Endothelial cell (in vitro differentiated cells): ENCODE measurements around the gene TMEM248. TPM values are rescaled to one million over a fixed set of nuclear protein-coding genes. Genes with fewer than 3 reads are reported as not detected.

Experiments
- DNase-seq: peaks from one replicate; pipeline ENCODE4 v3.0.0; 2021; ENCODE audit warnings: low spot score
- H3K27ac Mint-ChIP-seq: one replicate; pipeline ENCODE4 v1.8.0; 2021; ENCODE audit warnings: mixed read lengths, inconsistent platforms; ENCODE audit not compliant: unreplicated experiment
- H3K27me3 Mint-ChIP-seq: one replicate; pipeline ENCODE4 v1.8.0; 2021; ENCODE audit warnings: mild to moderate bottlenecking, moderate library complexity, mixed read lengths, inconsistent platforms; ENCODE audit not compliant: unreplicated experiment
- H3K36me3 Mint-ChIP-seq: one replicate; pipeline ENCODE4 v1.8.0; 2021; ENCODE audit warnings: mild to moderate bottlenecking, low read depth, mixed read lengths, inconsistent platforms; ENCODE audit not compliant: unreplicated experiment
- H3K4me1 Mint-ChIP-seq: one replicate; pipeline ENCODE4 v1.8.0; 2021; ENCODE audit warnings: mild to moderate bottlenecking, mixed read lengths, inconsistent platforms; ENCODE audit not compliant: unreplicated experiment
- H3K4me3 Mint-ChIP-seq: one replicate; pipeline ENCODE4 v1.8.0; 2021; ENCODE audit warnings: mild to moderate bottlenecking, mixed read lengths, inconsistent platforms; ENCODE audit not compliant: unreplicated experiment
- H3K9me3 Mint-ChIP-seq: one replicate; pipeline ENCODE4 v1.8.0; 2021; ENCODE audit warnings: mixed read lengths, inconsistent platforms; ENCODE audit not compliant: unreplicated experiment
- total RNA-seq: library from RNA; stranded (reverse); fragmentation: NEBNext Ultra II Directional; extraction: Animal tissue kit (Norgen Biotek cat#: 25700); gene quantifications from one replicate; pipeline ENCODE4 v1.2.1, GENCODE V29; 2021; ENCODE audit not compliant: unreplicated experiment
- TF ChIP-seq, protein P1 (sequence below): fragments of 200-600 bp; sonication (generic); IDR thresholded peaks from one replicate; pipeline ENCODE4 v1.5.0; 2021; ENCODE audit warnings: antibody characterized with exemption; ENCODE audit not compliant: unreplicated experiment

The TMEM248 gene
- total RNA-seq, 1 donor from 2014 or later = 97.7 TPM

DNA sequence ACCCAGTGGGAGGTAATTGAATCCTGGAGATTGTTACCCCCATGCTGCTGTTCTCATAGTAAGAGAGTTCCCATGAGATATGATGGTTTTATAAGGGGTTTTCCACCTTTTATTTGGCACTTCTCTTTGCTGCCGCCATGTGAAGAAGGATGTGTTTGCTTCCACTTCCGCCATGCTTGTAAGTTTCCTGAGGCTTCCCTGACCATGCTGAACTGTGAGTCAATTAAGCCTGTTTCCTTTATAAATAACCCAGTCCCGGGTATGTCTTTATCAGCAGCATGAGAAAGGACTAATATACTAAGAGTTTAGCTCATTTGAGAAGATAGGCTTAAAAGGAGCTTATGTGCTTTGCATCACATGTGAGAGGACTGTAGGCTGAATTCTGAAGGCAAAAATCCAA lies 29.3 kb downstream of the TMEM248 start:
- peaks cover 21% of the 10 kb centered on the region for H3K36me3 Mint-ChIP-seq
- no peaks in the 10 kb centered on the region for H3K4me1 Mint-ChIP-seq
- no peak overlapping the region for H3K27ac Mint-ChIP-seq
- no peaks in the 10 kb centered on the region for H3K9me3 Mint-ChIP-seq
- no peak overlapping the region for H3K4me3 Mint-ChIP-seq
- TF ChIP-seq, protein P1, sequence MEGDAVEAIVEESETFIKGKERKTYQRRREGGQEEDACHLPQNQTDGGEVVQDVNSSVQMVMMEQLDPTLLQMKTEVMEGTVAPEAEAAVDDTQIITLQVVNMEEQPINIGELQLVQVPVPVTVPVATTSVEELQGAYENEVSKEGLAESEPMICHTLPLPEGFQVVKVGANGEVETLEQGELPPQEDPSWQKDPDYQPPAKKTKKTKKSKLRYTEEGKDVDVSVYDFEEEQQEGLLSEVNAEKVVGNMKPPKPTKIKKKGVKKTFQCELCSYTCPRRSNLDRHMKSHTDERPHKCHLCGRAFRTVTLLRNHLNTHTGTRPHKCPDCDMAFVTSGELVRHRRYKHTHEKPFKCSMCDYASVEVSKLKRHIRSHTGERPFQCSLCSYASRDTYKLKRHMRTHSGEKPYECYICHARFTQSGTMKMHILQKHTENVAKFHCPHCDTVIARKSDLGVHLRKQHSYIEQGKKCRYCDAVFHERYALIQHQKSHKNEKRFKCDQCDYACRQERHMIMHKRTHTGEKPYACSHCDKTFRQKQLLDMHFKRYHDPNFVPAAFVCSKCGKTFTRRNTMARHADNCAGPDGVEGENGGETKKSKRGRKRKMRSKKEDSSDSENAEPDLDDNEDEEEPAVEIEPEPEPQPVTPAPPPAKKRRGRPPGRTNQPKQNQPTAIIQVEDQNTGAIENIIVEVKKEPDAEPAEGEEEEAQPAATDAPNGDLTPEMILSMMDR = no peak
- H3K27me3 Mint-ChIP-seq = peaks cover 2% of the 10 kb centered on the region
- no peak for DNase-seq

DNA sequence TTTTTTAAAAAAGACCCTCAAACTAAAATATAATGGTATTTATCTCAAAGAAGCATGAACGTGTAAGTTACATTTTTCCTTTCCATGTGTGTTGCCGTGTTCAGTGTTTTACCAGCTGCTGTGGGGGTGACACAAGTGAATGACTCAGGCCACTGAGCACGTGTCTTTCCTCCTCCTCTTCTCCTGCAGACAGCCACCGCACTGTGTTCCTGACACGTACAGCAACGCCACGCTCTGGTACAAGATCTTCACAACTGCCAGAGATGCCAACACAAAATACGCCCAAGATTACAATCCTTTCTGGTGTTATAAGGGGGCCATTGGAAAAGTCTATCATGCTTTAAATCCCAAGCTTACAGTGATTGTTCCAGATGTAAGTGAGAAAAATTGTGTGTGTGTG lies 29.7 kb downstream of the TMEM248 start:
- TF ChIP-seq, protein P1 = no peak
- H3K9me3 Mint-ChIP-seq = no peaks in the 10 kb centered on the region
- DNase-seq = no peak
- H3K27me3 Mint-ChIP-seq = peaks cover 2% of the 10 kb centered on the region
- H3K36me3 Mint-ChIP-seq = peaks cover 25% of the 10 kb centered on the region
- H3K27ac Mint-ChIP-seq = peak overlapping the region; percentile 32
- H3K4me3 Mint-ChIP-seq = peak overlapping the region; percentile 33
- H3K4me1 Mint-ChIP-seq = no peaks in the 10 kb centered on the region

DNA sequence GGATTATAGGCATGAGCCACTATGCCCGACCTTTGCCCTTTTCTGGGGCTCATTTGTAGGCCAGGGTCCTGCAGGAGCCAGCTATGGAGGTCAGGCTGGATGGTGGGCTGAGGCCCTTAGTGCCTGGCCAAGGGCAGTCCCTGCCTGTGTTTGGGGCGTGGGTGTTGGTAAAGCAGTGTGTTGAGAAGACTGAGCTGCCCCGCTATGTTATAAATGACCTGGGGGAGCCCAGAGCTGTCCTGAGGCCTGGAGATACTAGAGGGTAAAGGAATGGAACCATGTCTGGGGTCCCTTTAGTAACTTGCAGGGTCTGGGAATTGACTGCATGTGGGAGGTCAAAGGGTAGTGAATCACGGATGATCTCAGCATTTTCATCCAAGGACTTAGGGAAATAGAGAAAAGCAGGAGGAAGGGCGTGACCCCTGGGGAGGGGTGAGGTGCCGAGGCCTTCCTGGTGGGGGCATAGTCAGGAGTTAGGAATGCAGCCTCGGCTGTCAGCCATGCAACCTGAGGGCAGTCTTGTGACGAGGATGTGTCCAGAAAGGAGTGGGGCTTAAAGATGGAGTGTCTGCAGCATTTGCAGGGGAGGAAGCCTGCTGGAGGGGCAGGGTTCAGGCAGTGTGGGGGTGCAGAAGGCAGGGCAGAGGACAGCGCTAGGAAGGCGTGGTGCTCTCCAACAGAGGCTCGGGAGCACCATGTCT lies 31.5 kb downstream of the TMEM248 start:
- peaks cover 33% of the 10 kb centered on the region for H3K36me3 Mint-ChIP-seq
- H3K4me1 Mint-ChIP-seq = no peaks in the 10 kb centered on the region
- no peak for DNase-seq
- no peaks in the 10 kb centered on the region for H3K9me3 Mint-ChIP-seq
- H3K4me3 Mint-ChIP-seq = peak overlapping the region; percentile 40
- TF ChIP-seq, protein P1 = no peak
- peak overlapping the region; percentile 22 for H3K27ac Mint-ChIP-seq
- H3K27me3 Mint-ChIP-seq = peaks cover 2% of the 10 kb centered on the region

DNA sequence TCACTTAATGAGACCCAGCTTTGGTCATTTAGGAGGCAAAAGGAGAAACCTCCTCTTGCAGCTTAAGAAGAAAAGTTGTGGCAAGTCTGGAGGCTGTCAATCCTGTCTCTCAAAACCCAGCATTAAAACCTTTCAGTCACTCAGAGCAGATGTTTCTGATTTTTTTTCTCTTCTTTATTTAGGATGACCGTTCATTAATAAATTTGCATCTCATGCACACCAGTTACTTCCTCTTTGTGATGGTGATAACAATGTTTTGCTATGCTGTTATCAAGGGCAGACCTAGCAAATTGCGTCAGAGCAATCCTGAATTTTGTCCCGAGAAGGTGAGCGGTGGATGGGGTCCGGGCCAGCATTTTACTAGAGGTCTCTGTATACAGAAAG lies 32.0 kb downstream of the TMEM248 start:
- Mint-ChIP-seq H3K27me3 (peaks cover 2% of the 10 kb centered on the region), H3K4me3 (peak overlapping the region; percentile 40), H3K9me3 (no peaks in the 10 kb centered on the region), H3K27ac (no peak overlapping the region), H3K4me1 (no peaks in the 10 kb centered on the region), H3K36me3 (peaks cover 36% of the 10 kb centered on the region)
- TF ChIP-seq, protein P1 = no peak
- DNase-seq = no peak

DNA sequence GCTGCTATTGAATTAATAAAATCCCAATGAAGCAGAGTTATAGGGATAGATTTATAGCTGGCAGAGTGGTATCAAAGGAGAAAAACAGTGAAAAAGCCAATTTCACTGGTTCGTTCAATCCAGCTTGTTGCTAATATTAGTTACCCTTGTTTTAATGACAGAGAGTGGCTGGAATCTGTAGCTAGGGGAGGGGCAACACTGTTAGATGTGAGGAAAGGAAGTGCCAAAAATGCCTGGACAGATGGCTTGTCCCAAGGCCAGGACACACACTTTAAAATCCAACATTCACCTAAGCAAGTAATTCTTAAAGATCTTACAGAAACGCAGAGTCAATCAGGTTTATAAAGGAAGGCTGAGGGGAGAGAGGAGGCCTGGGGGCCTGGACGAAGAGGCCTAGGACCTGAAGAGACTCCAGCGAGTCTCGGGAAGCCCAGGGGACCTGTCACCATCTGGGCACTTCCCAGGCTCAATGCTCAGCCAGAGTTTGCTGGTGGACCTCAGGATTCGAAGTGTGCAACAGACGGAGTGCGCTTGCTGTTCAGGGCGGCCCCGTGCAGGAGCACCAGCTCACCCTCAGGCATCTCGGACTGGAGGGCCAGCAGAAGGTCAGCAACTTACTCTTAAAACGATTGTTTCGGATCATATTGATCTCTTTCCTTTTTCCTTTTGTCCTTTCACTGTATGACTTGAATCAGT lies 36.7 kb downstream of the TMEM248 start:
- no peak for DNase-seq
- Mint-ChIP-seq H3K4me3 (peak overlapping the region; percentile 2), H3K36me3 (peaks cover 37% of the 10 kb centered on the region), H3K27ac (no peak overlapping the region), H3K27me3 (no peaks in the 10 kb centered on the region), H3K9me3 (no peaks in the 10 kb centered on the region), H3K4me1 (no peaks in the 10 kb centered on the region)
- TF ChIP-seq, protein P1 = no peak
